ENCODE results near the gene WWOX. TPM values are rescaled to one million over a fixed set of nuclear protein-coding genes. Genes with fewer than 3 reads are reported as not detected.
"Not testable (repeated sequence)": the region's sequence is repeated elsewhere in the genome, so short reads cannot be mapped to it uniquely, and the experiment has no call there.

The WWOX gene
- total RNA-seq, 1 donor from 2014 or later, result 28.2 TPM

- peaks cover 9% of the 10 kb centered on the region for H3K27me3 Mint-ChIP-seq (ENCODE audit: unreplicated experiment)
- no peaks in the 10 kb centered on the region for H3K9me3 Mint-ChIP-seq (ENCODE audit: unreplicated experiment)
- TF ChIP-seq CTCF (IDR thresholded peaks at IDR 0.05), result no peak
- no peaks in the 10 kb centered on the region for H3K4me1 Mint-ChIP-seq (ENCODE audit: unreplicated experiment)
- H3K36me3 Mint-ChIP-seq (ENCODE audit: unreplicated experiment), result no peaks in the 10 kb centered on the region
- H3K27ac Mint-ChIP-seq (ENCODE audit: unreplicated experiment), result no peak overlapping the region
- no peak for DNase-seq (ENCODE audit: extremely low spot score, unreplicated experiment)
- H3K4me3 Mint-ChIP-seq (ENCODE audit: unreplicated experiment), result no peak overlapping the region
Measured at GRCh38 chr16:79229361-79229760, 1129.9 kb downstream of the WWOX start.

GRCh38 chr16:79245700-79246099 lies 1146.2 kb downstream of the WWOX start:
- H3K27ac Mint-ChIP-seq (ENCODE audit: unreplicated experiment); H3K27me3 Mint-ChIP-seq (ENCODE audit: unreplicated experiment); DNase-seq (ENCODE audit: extremely low spot score, unreplicated experiment); H3K36me3 Mint-ChIP-seq (ENCODE audit: unreplicated experiment); H3K4me1 Mint-ChIP-seq (ENCODE audit: unreplicated experiment); H3K4me3 Mint-ChIP-seq (ENCODE audit: unreplicated experiment): not testable (repeated sequence)
- H3K9me3 Mint-ChIP-seq (ENCODE audit: unreplicated experiment), result peaks cover 11% of the 10 kb centered on the region

- Mint-ChIP-seq H3K9me3 (ENCODE audit: unreplicated experiment) (peaks cover 5% of the 10 kb centered on the region), H3K36me3 (ENCODE audit: unreplicated experiment) (no peaks in the 10 kb centered on the region), H3K4me3 (ENCODE audit: unreplicated experiment) (no peak overlapping the region), H3K27me3 (ENCODE audit: unreplicated experiment) (peaks cover 9% of the 10 kb centered on the region), H3K4me1 (ENCODE audit: unreplicated experiment) (no peaks in the 10 kb centered on the region), H3K27ac (ENCODE audit: unreplicated experiment) (no peak overlapping the region)
- no peak for TF ChIP-seq CTCF (IDR thresholded peaks at IDR 0.05)
- DNase-seq (ENCODE audit: extremely low spot score, unreplicated experiment), result no peak
Measured at GRCh38 chr16:79247386-79247785, 1147.9 kb downstream of the WWOX start.

- no peak for TF ChIP-seq CTCF (IDR thresholded peaks at IDR 0.05)
- no peak overlapping the region for H3K27ac Mint-ChIP-seq (ENCODE audit: unreplicated experiment)
- H3K27me3 Mint-ChIP-seq (ENCODE audit: unreplicated experiment), result peaks cover 9% of the 10 kb centered on the region
- no peaks in the 10 kb centered on the region for H3K36me3 Mint-ChIP-seq (ENCODE audit: unreplicated experiment)
- DNase-seq (ENCODE audit: extremely low spot score, unreplicated experiment), result no peak
- no peak overlapping the region for H3K4me3 Mint-ChIP-seq (ENCODE audit: unreplicated experiment)
- H3K4me1 Mint-ChIP-seq (ENCODE audit: unreplicated experiment), result no peaks in the 10 kb centered on the region
- H3K9me3 Mint-ChIP-seq (ENCODE audit: unreplicated experiment), result no peaks in the 10 kb centered on the region
Measured at GRCh38 chr16:79248351-79248750, 1148.9 kb downstream of the WWOX start.

GRCh38 chr16:79250502-79251098 lies 1151.1 kb downstream of the WWOX start:
- Mint-ChIP-seq H3K9me3 (ENCODE audit: unreplicated experiment) (no peaks in the 10 kb centered on the region), H3K27me3 (ENCODE audit: unreplicated experiment) (no peaks in the 10 kb centered on the region), H3K4me3 (ENCODE audit: unreplicated experiment) (no peak overlapping the region), H3K4me1 (ENCODE audit: unreplicated experiment) (no peaks in the 10 kb centered on the region), H3K36me3 (ENCODE audit: unreplicated experiment) (no peaks in the 10 kb centered on the region), H3K27ac (ENCODE audit: unreplicated experiment) (no peak overlapping the region)
- DNase-seq (ENCODE audit: extremely low spot score, unreplicated experiment), result no peak
- TF ChIP-seq CTCF (IDR thresholded peaks at IDR 0.05), result no peak
